DND-41 (cell line): ENCODE measurements around the gene SLC36A4.
A peak's percentile ranks its signal among the peaks of the same experiment; 100 is the strongest.

Experiments
- ATAC-seq: fragments of 200-7000 bp; cut with Tn5 transposase; 3 replicates; pipeline ENCODE4 v1.9.1; 2021; ENCODE audit warnings: low read depth; ENCODE audit not compliant: insufficient read depth
- DNase-seq: peaks from one replicate; pipeline ENCODE4 v3.0.0-alpha.2; 2020
- H2AFZ ChIP-seq: 2 replicates; pipeline ENCODE4 v1.6.0; 2012; ENCODE audit warnings: low read depth, low read length
- H3K27ac ChIP-seq: 2 replicates; pipeline ENCODE4 v1.5.1; 2012; ENCODE audit warnings: low read length, inconsistent platforms
- H3K27me3 ChIP-seq: fragments of 200-600 bp; sonication (generic); 2 replicates; pipeline ENCODE4 v1.6.0; 2012; ENCODE audit warnings: low read length, mild to moderate bottlenecking, inconsistent platforms; ENCODE audit not compliant: insufficient read depth, poor library complexity
- H3K36me3 ChIP-seq: 2 replicates; pipeline ENCODE4 v1.5.1; 2012; ENCODE audit warnings: low read length, inconsistent platforms; ENCODE audit not compliant: insufficient read depth
- H3K4me1 ChIP-seq: 2 replicates; pipeline ENCODE4 v1.5.1; 2012; ENCODE audit warnings: mild to moderate bottlenecking, low read length; ENCODE audit not compliant: insufficient read depth
- H3K4me2 ChIP-seq: 2 replicates; pipeline ENCODE4 v1.6.0; 2012; ENCODE audit warnings: mild to moderate bottlenecking, moderate library complexity, low read length, inconsistent platforms; ENCODE audit not compliant: insufficient read depth
- H3K4me3 ChIP-seq, 2 experiments: fragments of 200-600 bp in 1 of 2; shearing (Covaris generic) in 1 of 2; 2 replicates each; pipeline ENCODE4 v1.5.1; 2012 to 2016; ENCODE audit warnings: inconsistent platforms in 2 of 2, low read length in 2 of 2, mild to moderate bottlenecking in 2 of 2, low read depth in 1 of 2, moderate library complexity in 1 of 2
- H3K79me2 ChIP-seq: 2 replicates; pipeline ENCODE4 v1.6.0; 2012; ENCODE audit warnings: low read length, inconsistent platforms; ENCODE audit not compliant: insufficient read depth
- H3K9ac ChIP-seq: 2 replicates; pipeline ENCODE4 v1.6.0; 2012; ENCODE audit warnings: low read depth, mild to moderate bottlenecking, inconsistent platforms, low read length, moderate library complexity
- H3K9me3 ChIP-seq: 2 replicates; pipeline ENCODE4 v1.5.1; 2012; ENCODE audit warnings: low read length, moderate library complexity, mild to moderate bottlenecking, inconsistent platforms; ENCODE audit not compliant: insufficient read depth, severe bottlenecking
- H4K20me1 ChIP-seq: 2 replicates; pipeline ENCODE4 v1.6.0; 2012; ENCODE audit warnings: low read length; ENCODE audit not compliant: insufficient read depth
- CTCF ChIP-seq: IDR thresholded peaks from 2 replicates; pipeline ENCODE4 v1.5.1; 2012; ENCODE audit warnings: borderline replicate concordance, low read length, moderate library complexity, mild to moderate bottlenecking; ENCODE audit not compliant: poor library complexity, severe bottlenecking; ENCODE audit errors: extremely low read depth
- EZH2 ChIP-seq: IDR thresholded peaks from 3 replicates; pipeline ENCODE4 v1.6.1; 2012; ENCODE audit warnings: borderline replicate concordance, low read depth, mild to moderate bottlenecking, moderate library complexity, low read length, inconsistent platforms; ENCODE audit not compliant: severe bottlenecking

The SLC36A4 gene

DNA sequence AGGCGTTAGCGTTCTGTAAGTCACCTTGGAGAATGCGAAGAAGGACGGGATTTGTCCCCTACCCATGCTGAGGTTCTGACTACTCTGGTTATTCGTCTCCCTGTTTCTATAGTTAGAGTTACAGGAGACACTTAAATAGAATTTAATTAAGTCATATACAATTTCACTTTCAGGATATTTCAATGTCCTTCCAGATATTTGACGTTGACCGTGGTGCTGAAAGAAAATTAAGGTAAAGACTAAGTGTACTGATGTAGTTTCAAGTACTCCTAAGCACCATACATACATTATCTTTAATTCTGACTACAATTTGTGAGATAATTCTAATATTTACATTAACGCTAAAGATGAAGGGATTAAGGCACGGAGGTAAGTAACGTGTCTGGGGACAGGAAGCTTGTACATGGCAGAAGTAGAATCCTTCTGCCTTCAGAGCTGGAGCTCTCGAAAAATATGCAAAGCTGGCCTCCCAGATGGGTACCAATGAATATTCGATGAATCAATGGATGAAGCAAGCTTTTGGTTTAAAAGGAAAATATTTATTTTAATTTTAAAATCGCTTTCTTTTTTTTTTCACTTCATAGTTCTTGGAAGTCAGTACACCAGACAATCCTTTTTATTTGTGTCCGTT lies 539 bp upstream of the SLC36A4 start:
- H3K27ac ChIP-seq = peak overlapping the region; percentile 98
- H3K9me3 ChIP-seq = no peaks in the 10 kb centered on the region
- H3K27me3 ChIP-seq = no peaks in the 10 kb centered on the region
- DNase-seq (no peak), ATAC-seq (0 out of 3 replicates have a peak, but pooled peaks have one; percentile 2)
- H3K36me3 ChIP-seq = no peaks in the 10 kb centered on the region; the same call in 1 of the 2 replicates
- peak overlapping the region; percentile 91 to 96; a peak in 3 of 4 replicates for H3K4me3 ChIP-seq
- peaks cover 40% of the 10 kb centered on the region for H3K4me1 ChIP-seq
- H3K9ac ChIP-seq = peak overlapping the region; percentile 94
- H3K79me2 ChIP-seq = peaks cover 40% of the 10 kb centered on the region
- TF ChIP-seq CTCF (no peak), EZH2 (no peak)
- peaks cover 4% of the 10 kb centered on the region; the same call in 1 of the 2 replicates for H4K20me1 ChIP-seq
- peak overlapping the region; percentile 80 for H3K4me2 ChIP-seq
- H2AFZ ChIP-seq = peak overlapping the region; percentile 95

- H4K20me1 ChIP-seq = peaks cover 8% of the 10 kb centered on the region; the same call in 1 of the 2 replicates
- H3K4me3 ChIP-seq = peak overlapping the region; percentile 91 to 96
- H3K4me2 ChIP-seq = peak overlapping the region; percentile 80
- H3K27ac ChIP-seq = peak overlapping the region; percentile 98
- no peak for DNase-seq
- H3K36me3 ChIP-seq = peaks cover 4% of the 10 kb centered on the region
- H3K9ac ChIP-seq = peak overlapping the region; percentile 94
- ATAC-seq = peak; percentile 7; the same call in 2 of the 3 replicates
- no peaks in the 10 kb centered on the region for H3K9me3 ChIP-seq
- no peaks in the 10 kb centered on the region for H3K27me3 ChIP-seq
- H2AFZ ChIP-seq = peak overlapping the region; percentile 95
- H3K79me2 ChIP-seq = peaks cover 54% of the 10 kb centered on the region
- TF ChIP-seq EZH2 (no peak), CTCF (peak; percentile 27)
- peaks cover 40% of the 10 kb centered on the region for H3K4me1 ChIP-seq
These were observed 893 bp downstream of the SLC36A4 start for GRCh38 chr11:93196816-93197379.

GRCh38 chr11:93194673-93195291 lies 3.0 kb downstream of the SLC36A4 start:
- H2AFZ ChIP-seq = no peak overlapping the region
- peaks cover 73% of the 10 kb centered on the region for H3K79me2 ChIP-seq
- H3K36me3 ChIP-seq = peaks cover 7% of the 10 kb centered on the region
- DNase-seq (no peak), ATAC-seq (no peak)
- no peaks in the 10 kb centered on the region for H3K27me3 ChIP-seq
- no peak overlapping the region for H3K9ac ChIP-seq
- H3K4me3 ChIP-seq = no peak overlapping the region
- H3K27ac ChIP-seq = no peak overlapping the region
- H3K4me2 ChIP-seq = peak overlapping the region; percentile 47
- TF ChIP-seq EZH2 = no peak
- peaks cover 8% of the 10 kb centered on the region; the same call in 1 of the 2 replicates for H4K20me1 ChIP-seq
- H3K4me1 ChIP-seq = peaks cover 40% of the 10 kb centered on the region
- H3K9me3 ChIP-seq = no peaks in the 10 kb centered on the region

DNA sequence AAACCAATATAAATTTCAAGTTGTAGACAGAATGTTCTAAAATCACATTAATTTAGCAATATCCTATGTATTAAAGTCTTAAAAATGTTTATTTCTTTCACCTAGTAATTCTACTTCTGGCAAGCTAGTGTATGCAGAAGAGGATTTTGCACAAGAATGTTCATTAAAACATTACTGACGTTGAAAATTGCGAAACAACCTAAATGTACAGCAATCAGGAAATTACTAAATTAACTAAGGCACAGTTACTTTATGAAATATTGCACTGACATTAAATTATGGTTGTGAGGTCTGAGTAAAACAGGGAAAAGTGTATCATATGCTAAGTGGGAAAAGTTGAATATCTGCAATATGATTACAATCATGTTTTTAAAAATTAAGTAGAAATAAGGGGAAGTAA lies 4.1 kb downstream of the SLC36A4 start:
- Histone ChIP-seq H3K79me2 (peaks cover 82% of the 10 kb centered on the region), H3K27me3 (no peaks in the 10 kb centered on the region), H3K27ac (no peak overlapping the region), H4K20me1 (peaks cover 8% of the 10 kb centered on the region; the same call in 1 of the 2 replicates), H3K36me3 (peaks cover 7% of the 10 kb centered on the region), H3K9me3 (no peaks in the 10 kb centered on the region), H2AFZ (no peak overlapping the region), H3K4me1 (peaks cover 38% of the 10 kb centered on the region), H3K4me3 (no peak overlapping the region), H3K9ac (no peak overlapping the region), H3K4me2 (no peak overlapping the region)
- ATAC-seq (no peak), DNase-seq (no peak)
- TF ChIP-seq CTCF = no peak
- no peak for TF ChIP-seq EZH2
